GM18498 (cell line): Measurements from ENCODE around the gene RNF215.
"Not testable (repeated sequence)": the region's sequence is repeated elsewhere in the genome, so short reads cannot be mapped to it uniquely, and the experiment has no call there.

Source experiments
- ATAC-seq: cut with Tn5 transposase; IDR thresholded peaks from one replicate; pipeline ENCODE4 v1.9.1; 2021; ENCODE audit warnings: mild to moderate bottlenecking, moderate library complexity; ENCODE audit not compliant: unreplicated experiment

The RNF215 gene

GRCh38 chr22:30421695-30422480, 34.7 kb upstream of the RNF215 start:
- no peak for ATAC-seq

DNA sequence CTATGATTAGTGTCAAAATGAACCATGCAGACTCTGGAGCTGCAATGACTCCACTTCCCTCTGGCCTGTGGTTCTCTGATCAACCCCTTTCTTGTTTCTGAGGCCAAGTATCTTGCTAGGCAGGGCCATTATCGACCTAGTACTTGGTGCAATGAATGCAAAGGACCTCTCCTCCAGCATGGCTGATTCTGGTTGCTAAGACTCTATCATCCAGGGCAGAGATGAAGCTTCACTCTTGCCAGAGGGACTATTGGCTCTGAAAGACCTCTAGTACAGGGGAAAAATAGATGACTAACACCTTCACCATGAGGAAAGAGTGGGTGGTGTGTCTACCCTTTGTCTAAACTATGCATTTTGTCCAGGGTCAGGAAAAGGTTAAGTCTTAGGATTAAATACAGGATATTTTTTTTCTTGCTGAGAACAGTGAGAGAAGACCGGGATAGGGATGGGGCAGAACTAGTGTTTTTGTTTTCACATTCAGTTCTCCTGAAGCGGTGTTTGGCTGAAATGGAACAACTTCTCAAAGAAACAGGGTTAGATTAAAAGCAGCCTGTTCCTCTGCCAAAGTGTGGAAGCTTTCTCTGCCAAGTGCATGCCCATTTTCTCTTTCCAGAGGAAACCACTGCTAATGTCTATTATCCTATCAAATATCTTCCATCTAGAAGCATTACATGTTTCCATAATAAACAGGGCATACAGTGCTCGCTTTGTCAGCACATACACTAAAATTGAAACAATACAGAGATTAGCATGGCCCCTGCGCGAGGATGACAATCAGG, 33.3 kb upstream of the RNF215 start:
- no peak for ATAC-seq

DNA sequence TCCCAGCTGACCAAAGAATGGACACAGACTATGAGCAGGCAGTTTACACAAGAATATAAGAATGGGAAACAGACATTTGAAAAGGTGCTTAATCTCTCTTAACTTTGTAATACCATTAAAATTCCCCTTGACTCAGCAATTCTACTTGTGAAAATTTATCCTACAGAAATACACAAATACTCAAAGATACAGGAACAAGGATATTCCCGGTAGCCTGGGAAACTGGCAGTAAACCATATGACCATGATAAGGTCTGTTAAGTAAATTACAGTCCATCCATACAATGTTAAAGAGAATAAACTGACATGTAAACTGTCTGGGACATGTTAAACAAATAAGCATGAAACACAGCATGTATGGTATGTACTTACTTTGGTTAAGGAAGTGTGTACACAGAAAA, 29.6 kb upstream of the RNF215 start:
- ATAC-seq: no peak

DNA sequence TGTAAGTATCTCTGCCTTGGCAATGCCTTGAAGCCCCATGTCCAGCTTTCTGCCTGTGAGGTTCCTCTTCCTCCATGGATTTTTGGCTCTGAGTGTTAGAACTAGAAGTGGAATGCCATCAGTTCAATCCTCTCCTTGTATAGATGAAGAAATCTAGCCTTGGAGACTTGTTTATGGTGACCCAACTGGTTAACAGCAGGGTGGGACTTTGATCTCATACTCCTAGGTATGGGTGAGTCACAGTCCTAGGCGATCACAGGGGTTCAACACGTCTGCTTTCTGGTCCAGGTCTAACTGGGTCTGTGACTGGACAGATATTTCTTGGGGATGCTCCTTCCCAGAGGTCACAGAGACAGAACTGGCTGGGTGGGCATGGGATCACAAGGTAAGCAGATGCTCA, 29.2 kb upstream of the RNF215 start:
- ATAC-seq: no peak

GRCh38 chr22:30414525-30415047, 27.4 kb upstream of the RNF215 start:
- ATAC-seq: no peak

- ATAC-seq: no peak
Measured at GRCh38 chr22:30413745-30414524, 26.7 kb upstream of the RNF215 start.

DNA sequence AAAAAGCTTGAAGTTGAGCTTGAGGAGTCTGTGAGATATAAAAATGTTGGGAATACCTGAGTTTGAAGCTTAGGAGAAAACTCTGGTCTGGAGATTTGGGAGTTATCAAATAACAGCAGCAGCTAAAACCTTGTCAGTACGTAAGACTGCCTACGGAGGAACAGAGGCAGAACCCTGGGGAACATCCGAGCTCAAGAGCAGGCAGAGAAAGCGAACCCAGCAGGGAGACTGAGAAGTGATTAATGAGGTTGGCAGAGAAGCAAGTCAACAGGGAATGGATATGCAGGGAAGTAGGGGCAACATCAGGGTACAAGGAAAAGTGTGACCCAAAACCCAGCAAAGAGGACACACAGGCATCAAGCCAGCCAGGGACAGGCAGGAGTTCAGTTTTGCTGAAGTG, 25.8 kb upstream of the RNF215 start:
- no peak for ATAC-seq

- no peak for ATAC-seq
Measured at GRCh38 chr22:30411780-30412179, 24.6 kb upstream of the RNF215 start.

DNA sequence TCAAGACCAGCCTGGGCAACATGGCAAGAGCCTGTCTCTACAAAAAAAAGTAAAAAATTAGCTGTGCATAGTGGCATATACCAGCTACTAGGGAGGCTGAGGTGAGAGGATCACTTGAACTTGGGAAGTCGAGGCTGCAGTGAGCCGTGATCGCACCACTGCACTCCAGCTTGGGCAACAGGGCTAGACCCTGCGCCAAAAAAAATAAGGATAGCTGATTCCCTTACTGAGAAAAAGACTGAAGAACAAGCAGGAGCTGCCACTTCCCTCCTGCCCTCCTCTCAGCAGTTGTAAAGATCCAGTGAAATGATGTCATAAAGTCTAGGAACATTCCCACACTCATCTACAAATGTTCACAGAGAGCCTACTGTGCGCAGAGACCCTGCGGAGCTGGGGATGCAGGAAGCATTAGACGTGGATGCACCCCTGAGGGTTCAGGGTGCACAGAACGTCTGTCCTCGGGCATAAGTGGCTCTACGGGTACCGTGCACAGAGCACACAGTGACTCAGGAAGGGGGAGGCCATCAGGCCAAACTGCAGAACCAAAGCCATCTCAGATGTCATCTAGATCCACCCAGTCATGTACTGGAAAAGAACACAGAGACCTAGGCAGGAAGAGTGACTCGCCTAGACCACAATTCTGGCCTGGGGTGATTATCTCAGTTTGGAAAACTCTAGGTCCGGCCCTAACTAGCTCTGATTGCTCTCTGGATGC, 21.3 kb upstream of the RNF215 start:
- ATAC-seq: no peak

- ATAC-seq: no peak
Measured at GRCh38 chr22:30406400-30406799, 19.2 kb upstream of the RNF215 start.

GRCh38 chr22:30405731-30406130, 18.5 kb upstream of the RNF215 start:
- ATAC-seq: no peak

GRCh38 chr22:30404307-30404706, 17.1 kb upstream of the RNF215 start:
- ATAC-seq: no peak

- ATAC-seq: not testable (repeated sequence)
Measured at GRCh38 chr22:30402766-30403104, 15.5 kb upstream of the RNF215 start.

DNA sequence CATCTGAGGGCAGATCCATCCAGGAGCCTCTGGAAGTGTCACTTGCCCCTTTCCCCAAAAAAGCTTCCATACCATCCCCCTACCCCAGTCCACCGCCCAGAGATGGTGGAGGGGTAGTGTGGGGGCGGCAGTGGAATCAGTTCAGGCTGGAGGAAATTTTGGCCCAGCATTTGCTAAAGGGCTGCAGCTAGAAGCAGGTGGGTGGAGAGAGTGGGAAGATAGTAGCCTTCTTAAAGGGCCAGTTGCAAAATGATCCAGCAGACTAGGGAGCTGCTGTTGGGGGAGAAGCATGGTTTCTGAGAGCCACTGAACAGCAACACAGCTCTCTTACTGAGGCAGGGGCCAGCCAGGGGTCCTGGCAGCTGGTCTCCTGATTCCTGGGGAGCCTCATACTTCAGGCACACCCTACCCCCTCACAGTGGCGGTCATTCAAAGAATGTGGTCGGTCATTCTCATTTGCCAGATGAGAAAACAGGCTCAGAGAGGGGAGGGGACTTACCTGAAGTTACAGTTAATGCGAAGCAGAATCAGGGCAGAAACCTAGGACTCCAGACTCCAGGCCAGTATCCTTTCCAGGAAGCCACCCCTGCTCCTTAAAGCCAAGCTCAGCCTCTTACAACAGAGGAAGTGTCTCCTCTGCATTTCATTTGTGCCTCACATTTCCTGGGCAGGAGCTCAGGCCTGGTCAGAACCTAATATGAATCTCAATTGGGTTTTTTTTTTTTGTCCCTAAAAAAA, 15.0 kb upstream of the RNF215 start:
- ATAC-seq: no peak

DNA sequence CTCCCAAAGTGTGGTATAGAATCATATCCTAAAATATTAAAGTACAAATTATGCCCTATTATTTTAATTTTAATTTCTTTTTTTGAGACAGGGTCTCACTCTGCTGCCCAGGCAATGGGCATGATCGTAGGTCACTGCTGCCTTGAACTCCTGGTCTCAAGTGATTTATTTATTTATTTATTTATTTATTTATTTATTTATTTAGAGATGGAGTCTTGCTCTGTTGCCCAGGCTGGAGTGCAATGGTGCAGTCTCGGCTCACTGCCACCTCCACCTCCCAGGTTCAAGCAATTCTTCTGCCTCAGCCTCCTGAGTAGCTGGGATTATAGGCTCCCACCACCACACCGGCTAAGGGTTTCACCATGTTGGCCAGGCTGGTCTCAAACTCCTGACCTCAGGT, 13.8 kb upstream of the RNF215 start:
- ATAC-seq: not testable (repeated sequence)

DNA sequence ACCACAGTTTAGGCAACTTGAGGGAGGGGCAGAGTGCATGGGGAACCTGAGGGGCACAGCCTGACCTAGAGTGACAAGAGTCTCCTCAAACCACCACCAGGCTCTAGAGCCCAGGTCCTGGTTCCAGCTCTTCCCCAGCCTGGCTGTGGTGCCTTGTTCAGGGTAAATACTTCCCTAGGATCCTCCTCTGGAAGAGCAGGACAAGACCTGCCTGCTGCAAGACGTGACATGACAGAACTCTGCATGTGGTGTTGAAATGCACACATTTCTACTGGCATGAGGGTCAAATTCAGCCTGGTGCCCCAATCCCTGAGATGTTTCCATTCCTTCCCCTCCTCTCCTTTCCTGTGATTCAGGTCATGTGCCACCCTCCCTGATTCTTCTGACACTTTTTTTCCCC, 12.9 kb upstream of the RNF215 start:
- no peak for ATAC-seq

DNA sequence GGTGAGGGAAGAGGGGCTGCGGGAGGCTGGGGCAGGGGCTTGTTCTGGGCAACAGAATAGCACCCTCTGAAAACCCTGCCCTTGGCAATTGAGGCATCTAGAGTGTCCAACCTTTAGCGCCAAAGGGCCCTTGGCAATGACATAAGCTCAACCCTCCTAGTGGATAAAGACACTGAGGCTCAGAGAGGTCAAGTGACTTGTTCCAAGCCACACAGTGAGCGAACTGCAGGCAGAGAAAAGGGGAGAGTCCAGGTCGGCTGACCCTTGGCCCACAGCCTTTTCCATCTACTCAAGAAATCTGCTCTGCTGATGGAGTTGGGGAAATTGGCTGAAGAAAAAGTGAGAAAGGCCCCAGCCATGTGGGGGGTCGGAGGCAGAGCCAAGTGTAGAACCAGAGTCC, 12.5 kb upstream of the RNF215 start:
- no peak for ATAC-seq

- ATAC-seq: no peak
Measured at GRCh38 chr22:30398685-30399680, 11.8 kb upstream of the RNF215 start.
